Activated CD4-positive, CD25-positive, alpha-beta regulatory T cell treated with anti-CD3 and anti-CD28 coated beads, Interleukin-2, amount 50 U/mL, for 72 hours (primary cell): ENCODE results near the gene SIN3B.
"Not testable (repeated sequence)": the region's sequence is repeated elsewhere in the genome, so short reads cannot be mapped to it uniquely, and the experiment has no call there.

Experiments used
- DNase-seq: peaks from one replicate; pipeline ENCODE4 v3.0.0; 2021

Gene SIN3B, protein sequence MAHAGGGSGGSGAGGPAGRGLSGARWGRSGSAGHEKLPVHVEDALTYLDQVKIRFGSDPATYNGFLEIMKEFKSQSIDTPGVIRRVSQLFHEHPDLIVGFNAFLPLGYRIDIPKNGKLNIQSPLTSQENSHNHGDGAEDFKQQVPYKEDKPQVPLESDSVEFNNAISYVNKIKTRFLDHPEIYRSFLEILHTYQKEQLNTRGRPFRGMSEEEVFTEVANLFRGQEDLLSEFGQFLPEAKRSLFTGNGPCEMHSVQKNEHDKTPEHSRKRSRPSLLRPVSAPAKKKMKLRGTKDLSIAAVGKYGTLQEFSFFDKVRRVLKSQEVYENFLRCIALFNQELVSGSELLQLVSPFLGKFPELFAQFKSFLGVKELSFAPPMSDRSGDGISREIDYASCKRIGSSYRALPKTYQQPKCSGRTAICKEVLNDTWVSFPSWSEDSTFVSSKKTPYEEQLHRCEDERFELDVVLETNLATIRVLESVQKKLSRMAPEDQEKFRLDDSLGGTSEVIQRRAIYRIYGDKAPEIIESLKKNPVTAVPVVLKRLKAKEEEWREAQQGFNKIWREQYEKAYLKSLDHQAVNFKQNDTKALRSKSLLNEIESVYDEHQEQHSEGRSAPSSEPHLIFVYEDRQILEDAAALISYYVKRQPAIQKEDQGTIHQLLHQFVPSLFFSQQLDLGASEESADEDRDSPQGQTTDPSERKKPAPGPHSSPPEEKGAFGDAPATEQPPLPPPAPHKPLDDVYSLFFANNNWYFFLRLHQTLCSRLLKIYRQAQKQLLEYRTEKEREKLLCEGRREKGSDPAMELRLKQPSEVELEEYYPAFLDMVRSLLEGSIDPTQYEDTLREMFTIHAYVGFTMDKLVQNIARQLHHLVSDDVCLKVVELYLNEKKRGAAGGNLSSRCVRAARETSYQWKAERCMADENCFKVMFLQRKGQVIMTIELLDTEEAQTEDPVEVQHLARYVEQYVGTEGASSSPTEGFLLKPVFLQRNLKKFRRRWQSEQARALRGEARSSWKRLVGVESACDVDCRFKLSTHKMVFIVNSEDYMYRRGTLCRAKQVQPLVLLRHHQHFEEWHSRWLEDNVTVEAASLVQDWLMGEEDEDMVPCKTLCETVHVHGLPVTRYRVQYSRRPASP

DNA sequence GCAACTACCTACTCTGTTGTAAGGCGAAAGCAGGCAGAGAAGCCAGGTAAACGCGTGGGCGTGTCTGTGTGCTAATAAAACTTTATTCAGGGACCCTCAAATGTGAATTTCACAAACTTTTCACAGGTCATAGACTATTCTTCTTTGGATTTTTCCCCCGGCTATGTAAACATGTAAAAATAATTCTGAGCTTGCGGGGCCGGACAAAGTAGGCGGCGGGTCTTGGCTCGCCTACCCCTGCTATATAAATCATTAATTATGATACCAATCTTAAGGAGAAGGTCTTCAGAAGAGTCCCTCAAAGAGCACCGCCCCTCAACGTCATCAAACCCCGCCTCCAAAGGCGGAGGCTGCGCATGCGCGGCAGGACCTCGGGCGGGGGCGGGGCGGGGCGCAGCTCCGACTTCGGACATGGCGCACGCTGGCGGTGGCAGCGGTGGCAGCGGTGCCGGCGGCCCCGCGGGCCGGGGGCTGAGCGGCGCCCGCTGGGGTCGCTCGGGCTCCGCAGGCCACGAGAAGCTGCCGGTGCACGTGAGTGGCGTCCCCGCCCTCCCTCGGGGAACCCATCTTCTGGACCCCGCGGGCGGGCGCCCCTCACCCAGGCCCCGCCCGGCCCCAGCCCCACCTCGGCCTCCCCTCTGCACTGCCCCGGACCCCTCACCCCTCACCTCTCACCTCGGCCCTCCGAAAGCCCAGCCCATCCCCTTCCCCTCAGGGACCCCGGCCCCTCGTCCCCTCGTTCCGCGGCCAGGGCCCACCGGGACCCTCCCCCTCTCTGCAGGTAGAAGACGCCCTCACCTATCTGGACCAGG lies at the start of gene SIN3B:
Gene SIN3B, plus strand, starts transcription at position 389 of the 812 bp plus-strand sequence. Its CDS starts 23 bp downstream, at position 412.
- DNase-seq, result peak; percentile 90

DNA sequence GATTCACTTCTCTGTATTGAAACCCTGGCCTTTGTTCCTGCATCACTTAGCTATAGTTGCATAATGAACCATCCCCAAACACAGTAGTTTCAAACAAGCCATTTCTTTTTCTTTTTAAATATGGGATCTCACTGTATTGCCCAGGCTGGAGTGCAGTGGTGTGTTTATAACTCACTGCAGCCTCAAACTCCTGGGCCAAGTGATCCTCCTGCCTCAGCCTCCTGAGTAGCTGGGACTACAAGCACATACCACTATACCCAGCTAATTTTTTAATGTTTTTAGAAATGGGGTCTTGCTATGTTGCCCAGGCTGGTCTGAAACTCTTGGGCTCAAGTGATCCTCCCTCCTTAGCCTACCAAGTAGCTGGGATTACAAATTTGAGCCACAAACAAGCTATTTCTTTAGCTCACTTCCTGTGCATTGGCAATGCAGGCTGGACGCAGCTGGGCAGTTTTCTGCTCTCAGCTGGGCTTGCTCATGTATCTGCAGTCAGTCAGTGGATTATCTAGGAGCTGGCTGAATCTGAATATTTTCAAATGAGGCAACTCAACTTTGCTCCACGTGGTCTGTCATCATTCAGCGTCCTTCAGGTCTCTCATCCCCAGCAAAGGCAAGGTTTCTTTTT lies 49.5 kb upstream of the SIN3B start:
- no peak for DNase-seq

DNA sequence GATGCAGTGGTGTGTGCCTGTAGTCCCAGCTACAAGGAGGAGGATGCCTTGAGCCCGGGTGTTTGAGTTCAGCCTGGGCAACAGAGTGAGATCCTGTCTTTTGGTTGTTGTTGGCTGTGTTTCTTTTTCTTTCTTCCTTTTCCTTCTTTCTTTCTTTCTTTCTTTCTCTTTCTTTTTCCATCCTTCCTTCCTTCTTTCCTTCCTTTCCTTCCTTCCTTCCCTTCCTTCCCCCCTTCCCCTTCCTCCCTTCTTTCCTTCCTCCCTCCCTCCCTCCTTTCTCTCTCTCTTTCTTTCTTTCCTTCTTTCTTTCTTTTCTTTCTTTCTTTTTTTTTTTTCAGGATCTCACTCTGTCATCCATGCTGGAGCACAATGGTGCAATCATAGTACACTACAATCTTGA lies 46.5 kb upstream of the SIN3B start:
- no peak for DNase-seq

DNA sequence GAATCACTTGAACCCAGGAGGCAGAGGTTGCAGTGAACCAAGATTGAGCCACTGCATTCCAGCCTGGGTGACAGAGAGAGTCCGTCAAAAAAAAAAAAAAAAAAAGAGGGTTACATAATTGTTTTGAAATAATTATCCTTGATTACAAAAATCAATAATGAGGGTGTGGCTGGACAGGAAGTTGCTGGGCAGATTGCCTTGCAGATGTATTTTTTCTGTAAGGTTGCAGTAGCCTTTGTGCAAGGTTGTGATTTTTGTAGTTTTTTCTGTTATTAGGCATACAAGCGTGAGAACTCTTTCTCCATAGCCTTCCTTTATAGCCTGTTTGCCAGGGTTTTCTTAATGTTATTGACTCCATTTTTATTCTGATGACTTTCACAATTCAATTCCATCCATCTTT lies 40.7 kb upstream of the SIN3B start:
- DNase-seq, result no peak

DNA sequence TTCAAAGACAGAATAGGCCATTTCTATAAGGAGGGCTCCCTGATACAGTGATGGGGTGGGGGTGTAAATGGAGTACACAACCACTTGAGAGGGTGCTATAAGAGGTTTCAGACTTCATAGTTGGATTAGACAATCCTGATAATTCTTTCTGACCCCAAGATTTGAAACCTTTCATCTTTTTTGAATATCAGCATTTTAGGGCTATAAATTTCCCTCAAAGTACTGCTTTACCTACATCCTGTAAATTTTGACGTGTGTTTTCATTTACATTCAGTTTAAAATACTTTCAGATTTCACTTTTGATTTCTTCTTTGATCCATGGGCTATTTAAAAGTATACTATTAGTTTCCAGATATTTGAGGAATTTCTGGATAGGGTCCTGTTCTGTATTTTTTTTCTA lies 40.0 kb upstream of the SIN3B start:
- no peak for DNase-seq

DNA sequence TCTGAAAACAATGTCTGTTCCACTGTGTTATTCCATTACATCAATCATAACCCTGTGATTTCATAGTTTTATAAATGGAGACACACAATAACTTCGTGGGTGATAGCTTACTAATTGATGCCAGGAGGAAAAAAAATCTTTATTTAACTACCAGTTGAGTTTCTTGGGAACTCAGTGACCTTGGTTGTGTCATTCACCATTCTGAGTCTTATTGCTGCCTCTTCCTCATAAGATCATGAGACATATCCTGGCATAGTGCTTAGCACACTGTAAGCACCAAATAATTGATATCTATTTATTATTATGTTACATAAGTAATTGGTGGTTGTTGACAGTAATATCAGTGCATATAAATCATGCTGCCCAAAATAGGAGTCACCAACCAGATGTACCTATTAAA lies 39.1 kb upstream of the SIN3B start:
- no peak for DNase-seq

DNA sequence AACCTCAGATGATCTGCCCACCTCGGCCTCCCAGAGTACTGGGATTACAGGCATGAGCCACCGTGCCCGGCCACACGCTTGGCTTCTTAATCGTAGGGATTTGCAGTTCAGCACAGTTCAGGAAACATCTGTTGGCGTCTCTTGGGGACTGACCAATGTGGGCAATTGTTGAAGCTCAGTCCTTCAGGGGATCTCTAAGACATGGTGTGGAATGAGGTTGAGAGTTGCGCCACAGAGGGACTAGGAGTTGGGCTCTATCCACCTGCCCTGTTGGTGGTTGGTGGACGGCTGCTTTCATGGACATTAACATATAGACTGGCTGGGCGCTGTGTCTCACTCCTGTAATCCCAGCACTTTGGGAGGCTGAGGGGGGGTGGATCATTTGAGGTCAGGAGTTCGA lies 37.3 kb upstream of the SIN3B start:
- no peak for DNase-seq

DNA sequence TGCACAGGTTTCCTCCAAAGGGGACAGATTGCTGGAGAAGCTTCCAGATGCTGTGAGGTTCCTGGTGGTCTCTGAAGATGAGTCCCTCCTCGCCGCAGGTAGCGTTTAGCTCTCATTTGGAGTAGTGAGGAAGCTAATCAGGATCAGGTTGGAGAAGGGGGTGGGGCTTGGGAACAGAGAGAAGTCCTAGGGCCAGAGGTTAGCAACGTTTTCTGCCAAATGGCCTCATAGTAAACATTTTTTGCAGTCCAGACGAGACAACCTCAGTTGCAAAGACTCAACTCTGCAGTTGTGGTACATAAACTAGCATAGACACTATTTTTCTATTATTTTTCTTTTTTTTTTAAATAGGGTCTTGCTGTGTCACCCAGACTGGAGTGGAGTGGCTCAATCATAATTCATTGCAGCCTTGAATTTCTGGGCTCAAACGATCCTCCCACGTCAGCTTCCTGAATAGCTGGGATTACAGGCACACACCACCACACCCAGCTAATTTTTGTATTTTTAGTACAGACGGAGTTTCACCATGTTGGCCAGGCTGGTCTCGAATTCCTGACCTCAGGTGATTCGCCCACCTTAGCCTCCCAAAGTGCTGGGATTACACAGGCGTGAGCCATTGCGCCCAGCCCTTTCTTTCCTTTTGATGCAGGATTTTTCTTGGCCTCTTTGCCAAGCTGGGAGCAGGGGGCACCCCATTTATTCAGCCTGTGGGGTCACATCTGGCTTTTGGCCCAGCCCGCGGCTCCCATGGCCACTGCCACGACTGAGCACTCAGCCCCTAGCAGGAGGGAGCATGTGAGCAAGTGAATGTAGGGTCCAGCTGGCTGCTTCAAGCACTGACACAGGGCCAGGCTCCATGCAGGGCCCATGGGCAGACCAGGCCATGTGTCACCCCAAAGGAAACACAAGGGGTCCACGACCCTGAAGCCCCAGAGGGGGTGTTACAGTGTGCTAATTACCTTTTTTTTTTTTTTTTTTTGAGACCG lies 34.4 kb upstream of the SIN3B start:
- DNase-seq, result no peak

DNA sequence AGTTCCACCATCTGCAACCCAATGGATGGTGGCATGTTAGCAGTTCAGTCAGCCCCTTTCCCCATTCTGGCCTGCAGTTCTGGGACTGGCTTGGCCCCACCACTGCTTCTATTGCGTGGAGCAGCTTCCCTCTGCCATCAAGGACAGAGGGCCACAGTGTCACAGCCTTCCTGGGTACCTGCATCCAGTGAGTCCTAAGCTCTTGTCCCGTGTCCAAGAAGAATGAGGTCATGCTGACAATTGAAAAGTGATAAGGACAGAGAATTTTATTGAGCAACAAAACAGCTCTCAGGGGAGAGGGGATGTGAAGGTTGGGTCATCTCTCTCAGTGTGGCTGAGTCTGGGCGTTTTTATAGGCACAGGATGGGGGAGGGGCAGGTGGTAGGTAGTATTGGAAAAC lies 33.5 kb upstream of the SIN3B start:
- DNase-seq, result no peak

DNA sequence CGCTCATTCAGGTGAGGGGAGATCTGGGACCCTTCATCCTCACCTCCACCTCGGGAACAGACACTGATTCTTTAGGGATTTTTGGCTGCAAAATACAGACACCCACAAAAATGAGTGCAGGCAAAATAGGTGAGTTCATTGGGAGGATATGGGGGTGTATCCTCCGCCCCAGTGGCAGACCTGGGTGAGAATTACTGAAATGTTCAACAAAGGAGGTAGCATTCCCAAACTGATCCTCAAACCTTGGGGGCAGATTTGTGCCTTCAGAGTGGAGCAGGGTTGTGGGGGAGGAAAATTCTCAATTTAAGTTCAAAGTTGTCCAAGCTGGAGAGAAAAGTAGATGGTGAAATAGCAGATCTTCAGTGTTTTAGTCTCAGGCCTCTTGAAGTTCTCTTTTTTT lies 31.3 kb upstream of the SIN3B start:
- DNase-seq, result no peak

DNA sequence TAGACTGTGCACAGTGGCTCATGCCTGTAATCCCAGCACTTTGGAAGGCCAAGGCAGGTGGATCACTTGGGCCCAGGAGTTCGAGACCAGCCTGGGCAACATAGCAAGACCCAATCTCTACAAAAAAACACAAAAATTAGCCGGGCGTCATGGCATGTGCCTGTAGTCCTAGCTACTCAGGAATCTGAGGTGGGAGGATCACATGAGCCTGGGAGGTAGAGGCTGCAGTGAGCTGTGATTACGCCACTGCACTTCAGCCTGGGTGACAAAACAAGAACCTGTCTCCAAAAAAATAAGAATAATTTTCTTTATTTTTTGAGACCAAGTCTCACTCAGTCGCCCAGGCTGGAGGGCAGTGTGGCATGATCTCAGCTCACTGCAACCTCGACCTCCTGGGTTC lies 30.9 kb upstream of the SIN3B start:
- DNase-seq, result not testable (repeated sequence)

DNA sequence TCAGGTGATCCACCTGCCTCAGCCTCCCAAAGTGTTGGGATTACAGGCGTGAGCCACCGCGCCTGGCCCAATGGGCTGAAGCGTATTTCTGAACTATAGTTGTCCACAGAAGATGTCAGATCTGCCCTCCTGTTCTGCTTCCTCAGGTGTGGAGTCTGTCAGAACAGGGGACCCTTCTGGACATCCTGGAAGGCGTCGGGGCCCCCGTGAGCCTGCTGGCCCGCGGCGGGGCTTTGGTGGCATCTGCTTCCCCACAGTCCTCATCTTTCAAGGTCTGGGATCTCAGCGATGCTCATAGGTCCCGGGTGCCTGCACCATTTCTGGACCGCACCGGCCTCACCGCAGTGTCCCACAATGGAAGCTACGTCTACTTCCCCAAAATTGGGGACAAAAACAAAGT lies 29.5 kb upstream of the SIN3B start:
- DNase-seq, result no peak

DNA sequence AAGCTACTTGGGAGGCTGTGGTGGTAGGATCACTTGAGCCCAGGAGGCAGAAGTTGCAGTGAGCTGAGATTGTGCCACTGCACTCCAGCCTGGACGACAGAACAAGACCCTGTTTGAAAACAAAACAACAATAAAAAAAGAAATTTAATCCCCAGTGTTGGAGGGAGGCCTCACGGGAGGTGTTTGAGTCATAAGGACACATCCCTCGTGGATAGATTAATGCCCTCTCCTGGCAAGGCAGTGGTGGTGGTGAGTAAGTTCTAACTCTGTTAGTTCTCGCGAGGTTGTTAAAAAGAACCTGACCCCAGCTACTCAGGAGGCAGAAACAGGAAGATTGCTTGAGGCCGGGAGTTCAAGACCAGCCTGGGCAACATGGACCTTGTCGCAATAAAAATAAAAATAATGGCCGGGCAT lies 27.6 kb upstream of the SIN3B start:
- no peak for DNase-seq

DNA sequence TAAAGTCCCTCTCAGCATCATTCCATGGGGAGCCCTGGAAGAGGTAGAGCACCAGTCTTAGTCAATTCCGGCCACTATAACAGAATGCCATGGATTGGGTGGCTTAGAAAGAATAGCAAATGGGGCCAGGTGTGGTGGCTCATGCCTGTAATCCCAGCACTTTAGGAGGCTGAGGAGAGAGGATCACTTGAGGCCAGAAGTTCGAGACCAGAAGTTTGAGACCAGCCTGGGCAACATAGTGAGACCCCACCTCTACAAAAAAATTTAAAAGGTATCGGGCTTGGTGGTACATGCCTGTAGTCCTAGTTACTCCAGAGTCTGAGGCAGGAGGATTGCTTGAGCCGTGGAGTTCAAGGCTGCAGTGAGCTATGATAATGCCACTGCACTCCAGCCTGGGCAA lies 25.0 kb upstream of the SIN3B start:
- DNase-seq, result no peak

DNA sequence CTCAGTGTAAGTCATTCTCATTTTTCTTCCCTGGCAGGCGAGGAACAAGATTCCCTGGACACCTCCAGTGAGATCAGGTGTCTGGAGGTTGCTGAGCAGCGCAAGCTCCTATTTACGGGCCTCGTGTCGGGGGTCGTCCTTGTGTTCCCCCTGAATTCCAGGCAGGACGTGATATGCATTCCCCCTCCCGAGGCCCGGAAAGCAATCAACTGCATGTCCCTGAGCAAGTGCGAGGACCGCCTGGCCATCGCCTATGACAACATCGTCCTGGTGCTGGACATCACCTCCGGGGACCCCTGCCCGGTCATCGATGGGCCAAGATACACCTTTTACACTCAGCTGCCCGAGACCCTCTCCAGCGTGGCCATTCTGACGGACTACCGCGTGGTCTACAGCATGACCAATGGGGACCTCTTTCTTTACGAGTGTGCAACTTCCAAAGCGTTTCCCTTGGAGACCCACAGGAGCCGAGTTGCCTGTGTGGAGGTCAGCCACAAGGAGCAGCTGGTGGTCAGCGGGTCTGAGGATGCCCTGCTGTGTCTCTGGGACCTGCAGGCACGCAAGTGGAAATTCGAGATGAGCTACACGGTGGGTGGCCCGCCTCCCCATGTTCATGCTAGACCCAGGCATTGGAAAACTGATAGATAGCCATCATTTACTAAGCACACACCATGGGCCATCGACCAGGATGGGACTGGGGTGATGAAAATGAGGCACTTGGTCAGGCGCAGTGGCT lies 21.5 kb upstream of the SIN3B start:
- no peak for DNase-seq

DNA sequence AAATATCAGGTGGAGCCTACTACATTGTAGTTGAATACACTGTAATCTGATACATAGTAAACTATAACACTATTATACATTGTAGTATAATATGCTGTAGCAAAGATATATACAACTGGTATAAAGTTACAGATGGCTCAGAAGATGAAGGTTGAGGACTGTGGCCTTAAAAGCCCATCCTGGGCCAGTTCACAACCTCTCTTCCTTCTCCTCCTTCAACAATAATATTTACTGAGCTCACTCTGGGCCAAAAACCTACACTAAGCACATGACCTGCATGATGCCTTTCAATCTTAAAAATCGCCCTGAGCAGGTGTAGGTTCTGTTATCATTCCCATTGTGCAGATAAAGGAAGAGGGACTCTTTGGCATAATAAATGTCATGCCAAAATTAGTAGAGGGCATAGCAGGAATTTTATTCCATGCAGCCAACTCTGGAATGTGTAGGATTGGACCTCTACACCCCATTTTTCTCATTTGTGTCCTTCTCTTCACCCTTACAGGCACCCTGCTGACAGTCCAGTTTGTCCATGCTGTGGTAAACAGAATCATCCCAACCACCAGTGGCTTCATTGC lies 14.6 kb upstream of the SIN3B start:
- no peak for DNase-seq

DNA sequence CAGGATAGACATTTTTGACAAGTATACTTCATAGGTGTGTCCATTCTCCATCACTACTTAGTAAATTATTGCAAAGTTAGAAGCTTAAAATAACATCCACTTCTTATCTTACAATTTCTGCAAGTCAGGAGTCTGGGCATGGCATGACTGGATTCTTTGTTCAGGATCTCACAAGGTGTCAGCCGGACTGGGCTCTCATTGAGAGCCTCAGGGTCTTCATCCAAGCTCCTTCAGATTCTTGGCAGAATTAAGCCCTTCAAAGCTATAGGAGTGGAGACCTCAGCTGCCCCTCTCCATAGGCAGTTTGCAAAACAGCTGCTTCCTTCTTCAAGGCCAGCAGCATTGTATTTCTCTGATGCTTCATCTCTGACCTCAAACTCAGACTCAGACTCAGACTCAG lies 9.1 kb upstream of the SIN3B start:
- no peak for DNase-seq

DNA sequence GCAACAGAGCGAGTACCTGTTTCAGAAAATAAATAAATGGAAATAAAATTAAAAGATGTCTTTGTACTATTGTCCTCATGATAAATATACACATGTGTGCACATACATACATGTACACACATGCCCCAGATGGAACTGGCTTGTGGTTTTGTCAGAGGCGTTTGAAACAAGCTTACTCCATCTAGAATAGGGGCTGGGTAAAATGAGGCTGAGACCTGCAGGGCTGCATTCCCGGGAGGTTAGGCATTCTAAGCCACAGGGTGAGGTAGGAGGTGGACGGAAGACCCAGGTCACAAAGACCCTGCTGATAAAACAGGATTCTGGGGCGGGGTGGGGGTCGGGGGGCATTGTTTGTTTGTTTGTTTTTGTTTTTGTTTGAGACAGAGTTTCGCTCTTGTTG lies 8.1 kb upstream of the SIN3B start:
- no peak for DNase-seq

DNA sequence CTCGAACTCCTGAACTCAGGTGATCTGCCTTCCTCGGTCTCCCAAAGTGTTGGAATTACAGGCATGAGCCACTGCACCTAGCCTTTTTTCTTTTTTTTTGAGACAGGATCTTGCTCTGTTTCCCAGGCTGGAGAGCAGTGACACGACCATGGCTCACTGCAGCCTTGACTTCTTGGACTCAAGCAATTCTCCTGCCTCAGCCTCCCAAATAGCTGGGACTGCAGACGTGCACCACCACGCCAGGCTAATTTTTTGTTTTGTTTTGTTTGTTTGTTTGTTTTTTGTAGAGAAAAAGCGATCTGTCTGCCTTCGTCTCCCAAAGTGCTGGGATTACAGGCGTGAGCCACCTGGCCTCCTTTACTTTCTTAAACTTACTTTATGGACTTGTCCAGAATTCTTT lies 6.5 kb upstream of the SIN3B start:
- no peak for DNase-seq
